GM12878 (cell line): ENCODE results near the gene SAMSN1. TPM values are rescaled to one million over a fixed set of nuclear protein-coding genes. Genes with fewer than 3 reads are reported as not detected.

ENCODE experiments used
- E2F4 ChIP-seq: IDR thresholded peaks from 2 replicates; pipeline ENCODE4 v1.6.1; 2012; ENCODE audit warnings: low read depth, low read length, improper control_type of control experiment
- EGR1 ChIP-seq, 2 experiments: IDR thresholded peaks; 1 replicate in 1 of 2; 2 replicates in 1 of 2; pipeline ENCODE4 v1.6.1; 2011 to 2012; ENCODE audit warnings: low read depth in 2 of 2, low read length in 2 of 2, borderline replicate concordance in 1 of 2, mild to moderate bottlenecking in 1 of 2, moderate library complexity in 1 of 2
- EP300 ChIP-seq, 2 experiments: fragments of 150-350 bp in 1 of 2; IDR thresholded peaks; 2 replicates each; pipeline ENCODE4 v1.6.1; 2011 to 2012; ENCODE audit warnings: low read depth in 2 of 2, low read length in 2 of 2, borderline replicate concordance in 1 of 2, improper control_type of control experiment in 1 of 2, inconsistent platforms in 1 of 2; ENCODE audit not compliant: control insufficient read depth in 1 of 2
- GATAD2B ChIP-seq: fragments of 450-650 bp; conservative IDR thresholded peaks from 2 replicates; pipeline ENCODE4 v1.6.1; 2017; ENCODE audit warnings: low read depth, mild to moderate bottlenecking, moderate library complexity
- HDGF ChIP-seq: fragments of 450-650 bp; IDR thresholded peaks from 2 replicates; pipeline ENCODE4 v1.6.1; 2016; ENCODE audit warnings: antibody characterized with exemption
- HSF1 ChIP-seq: fragments of 150-350 bp; IDR thresholded peaks from 2 replicates; pipeline ENCODE4 v1.6.1; 2014; ENCODE audit warnings: mild to moderate bottlenecking, low read depth, low read length
- MXI1 ChIP-seq: fragments of 150-350 bp; IDR thresholded peaks from 2 replicates; pipeline ENCODE4 v1.6.1; 2011; ENCODE audit warnings: low read depth, mild to moderate bottlenecking, inconsistent platforms, low read length, improper control_type of control experiment
- NR2C1 ChIP-seq: fragments of 450-650 bp; IDR thresholded peaks from 2 replicates; pipeline ENCODE4 v1.6.1; 2017; ENCODE audit warnings: antibody characterized with exemption, mild to moderate bottlenecking, moderate library complexity
- NR2F1 ChIP-seq: fragments of 450-650 bp; conservative IDR thresholded peaks from 2 replicates; pipeline ENCODE4 v1.6.1; 2017; ENCODE audit warnings: mild to moderate bottlenecking
- RAD21 ChIP-seq: IDR thresholded peaks from 2 replicates; pipeline ENCODE4 v1.6.1; 2011; ENCODE audit warnings: mild to moderate bottlenecking, low read depth, low read length, moderate library complexity; ENCODE audit not compliant: insufficient read depth
- RUNX3 ChIP-seq: IDR thresholded peaks from 2 replicates; pipeline ENCODE4 v1.6.1; 2012; ENCODE audit warnings: low read length, inconsistent platforms
- SMAD1 ChIP-seq: fragments of 450-650 bp; IDR thresholded peaks from 2 replicates; pipeline ENCODE4 v1.6.1; 2018; ENCODE audit warnings: mild to moderate bottlenecking, low read depth; ENCODE audit not compliant: partially characterized antibody
- SMAD5 ChIP-seq: IDR thresholded peaks from 2 replicates; pipeline ENCODE4 v1.6.1; 2016; ENCODE audit warnings: antibody characterized with exemption, low read depth
- ZNF622 ChIP-seq: fragments of 450-650 bp; IDR thresholded peaks from 2 replicates; pipeline ENCODE4 v1.6.1; 2017; ENCODE audit warnings: mild to moderate bottlenecking, inconsistent platforms
- polyA plus RNA-seq, 11 experiments: library from polyadenylated mRNA; depleted of rRNA in 4 of 11; unstranded in 6 of 11; stranded (reverse) in 5 of 11; fragments of >200 nt; fragmentation: Nextera tagmentation in 4 of 11; fragmentation: Illumina TruSeq in 1 of 11; extraction: Ambion mirVana in 4 of 11; extraction: Trizol in 1 of 11; gene quantifications; 1 replicate in 1 of 11; 2 replicates in 10 of 11; pipeline versions ENCODE4 v1.2.1 to v1.2.3, GENCODE V29; 2011 to 2016; ENCODE audit warnings: inconsistent platforms in 2 of 11, missing spikeins in 2 of 11, low read depth in 1 of 11
- total RNA-seq, 4 experiments: library from RNA; depleted of rRNA in 3 of 4; stranded (reverse); fragments of >200 nt in 3 of 4; fragmentation: Illumina TruSeq in 1 of 4; extraction: Trizol in 1 of 4; gene quantifications; 2 replicates each; pipeline versions ENCODE4 v1.2.1 to v1.2.3, GENCODE V29; 2013 to 2021
- TF ChIP-seq, protein P1 (sequence below): IDR thresholded peaks from 2 replicates; pipeline ENCODE4 v1.6.1; 2011; ENCODE audit warnings: mild to moderate bottlenecking, low read depth, low read length, moderate library complexity; ENCODE audit not compliant: insufficient replicate concordance
- TF ChIP-seq, protein P2 (sequence below): fragments of 150-350 bp; IDR thresholded peaks from 2 replicates; pipeline ENCODE4 v1.6.1; 2016; ENCODE audit warnings: low read depth, low read length
- TF ChIP-seq, protein P3 (sequence below): fragments of 450-650 bp; formaldehyde crosslinking; IDR thresholded peaks from 2 replicates; pipeline ENCODE4 v1.4.0; 2022; ENCODE audit warnings: mild to moderate bottlenecking, moderate library complexity
- TF ChIP-seq, protein P4 (sequence below): IDR thresholded peaks from 2 replicates; pipeline ENCODE4 v1.6.1; 2011; ENCODE audit warnings: low read depth, mild to moderate bottlenecking, low read length, moderate library complexity, borderline replicate concordance; ENCODE audit errors: extremely low read depth

The SAMSN1 gene
- total and polyA plus RNA-seq, 10 of the 15 experiments (the other 5 are each of a cell fraction or from before 2014, with no cell fraction given), result 23.2 to 102 (median 44.9) TPM

- TF ChIP-seq, protein P1, sequence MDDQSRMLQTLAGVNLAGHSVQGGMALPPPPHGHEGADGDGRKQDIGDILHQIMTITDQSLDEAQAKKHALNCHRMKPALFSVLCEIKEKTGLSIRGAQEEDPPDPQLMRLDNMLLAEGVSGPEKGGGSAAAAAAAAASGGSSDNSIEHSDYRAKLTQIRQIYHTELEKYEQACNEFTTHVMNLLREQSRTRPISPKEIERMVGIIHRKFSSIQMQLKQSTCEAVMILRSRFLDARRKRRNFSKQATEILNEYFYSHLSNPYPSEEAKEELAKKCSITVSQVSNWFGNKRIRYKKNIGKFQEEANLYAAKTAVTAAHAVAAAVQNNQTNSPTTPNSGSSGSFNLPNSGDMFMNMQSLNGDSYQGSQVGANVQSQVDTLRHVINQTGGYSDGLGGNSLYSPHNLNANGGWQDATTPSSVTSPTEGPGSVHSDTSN, result no peak
- TF ChIP-seq, protein P2, sequence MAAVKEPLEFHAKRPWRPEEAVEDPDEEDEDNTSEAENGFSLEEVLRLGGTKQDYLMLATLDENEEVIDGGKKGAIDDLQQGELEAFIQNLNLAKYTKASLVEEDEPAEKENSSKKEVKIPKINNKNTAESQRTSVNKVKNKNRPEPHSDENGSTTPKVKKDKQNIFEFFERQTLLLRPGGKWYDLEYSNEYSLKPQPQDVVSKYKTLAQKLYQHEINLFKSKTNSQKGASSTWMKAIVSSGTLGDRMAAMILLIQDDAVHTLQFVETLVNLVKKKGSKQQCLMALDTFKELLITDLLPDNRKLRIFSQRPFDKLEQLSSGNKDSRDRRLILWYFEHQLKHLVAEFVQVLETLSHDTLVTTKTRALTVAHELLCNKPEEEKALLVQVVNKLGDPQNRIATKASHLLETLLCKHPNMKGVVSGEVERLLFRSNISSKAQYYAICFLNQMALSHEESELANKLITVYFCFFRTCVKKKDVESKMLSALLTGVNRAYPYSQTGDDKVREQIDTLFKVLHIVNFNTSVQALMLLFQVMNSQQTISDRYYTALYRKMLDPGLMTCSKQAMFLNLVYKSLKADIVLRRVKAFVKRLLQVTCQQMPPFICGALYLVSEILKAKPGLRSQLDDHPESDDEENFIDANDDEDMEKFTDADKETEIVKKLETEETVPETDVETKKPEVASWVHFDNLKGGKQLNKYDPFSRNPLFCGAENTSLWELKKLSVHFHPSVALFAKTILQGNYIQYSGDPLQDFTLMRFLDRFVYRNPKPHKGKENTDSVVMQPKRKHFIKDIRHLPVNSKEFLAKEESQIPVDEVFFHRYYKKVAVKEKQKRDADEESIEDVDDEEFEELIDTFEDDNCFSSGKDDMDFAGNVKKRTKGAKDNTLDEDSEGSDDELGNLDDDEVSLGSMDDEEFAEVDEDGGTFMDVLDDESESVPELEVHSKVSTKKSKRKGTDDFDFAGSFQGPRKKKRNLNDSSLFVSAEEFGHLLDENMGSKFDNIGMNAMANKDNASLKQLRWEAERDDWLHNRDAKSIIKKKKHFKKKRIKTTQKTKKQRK, result no peak
- TF ChIP-seq, protein P3, sequence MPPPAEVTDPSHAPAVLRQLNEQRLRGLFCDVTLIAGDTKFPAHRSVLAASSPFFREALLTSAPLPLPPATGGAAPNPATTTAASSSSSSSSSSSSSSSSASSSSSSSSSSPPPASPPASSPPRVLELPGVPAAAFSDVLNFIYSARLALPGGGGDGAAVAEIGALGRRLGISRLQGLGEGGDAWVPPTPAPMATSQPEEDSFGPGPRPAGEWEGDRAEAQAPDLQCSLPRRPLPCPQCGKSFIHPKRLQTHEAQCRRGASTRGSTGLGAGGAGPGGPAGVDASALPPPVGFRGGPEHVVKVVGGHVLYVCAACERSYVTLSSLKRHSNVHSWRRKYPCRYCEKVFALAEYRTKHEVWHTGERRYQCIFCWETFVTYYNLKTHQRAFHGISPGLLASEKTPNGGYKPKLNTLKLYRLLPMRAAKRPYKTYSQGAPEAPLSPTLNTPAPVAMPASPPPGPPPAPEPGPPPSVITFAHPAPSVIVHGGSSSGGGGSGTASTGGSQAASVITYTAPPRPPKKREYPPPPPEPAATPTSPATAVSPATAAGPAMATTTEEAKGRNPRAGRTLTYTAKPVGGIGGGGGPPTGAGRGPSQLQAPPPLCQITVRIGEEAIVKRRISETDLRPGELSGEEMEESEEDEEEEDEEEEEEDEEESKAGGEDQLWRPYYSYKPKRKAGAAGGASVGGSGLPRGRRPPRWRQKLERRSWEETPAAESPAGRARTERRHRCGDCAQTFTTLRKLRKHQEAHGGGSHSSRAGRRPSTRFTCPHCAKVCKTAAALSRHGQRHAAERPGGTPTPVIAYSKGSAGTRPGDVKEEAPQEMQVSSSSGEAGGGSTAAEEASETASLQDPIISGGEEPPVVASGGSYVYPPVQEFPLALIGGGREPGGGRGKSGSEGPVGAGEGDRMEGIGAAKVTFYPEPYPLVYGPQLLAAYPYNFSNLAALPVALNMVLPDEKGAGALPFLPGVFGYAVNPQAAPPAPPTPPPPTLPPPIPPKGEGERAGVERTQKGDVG (CRISPR knock-in tag), result no peak
- TF ChIP-seq ZNF622, result no peak
- TF ChIP-seq HSF1, result no peak
- no peak for TF ChIP-seq NR2C1
- no peak for TF ChIP-seq SMAD5
- TF ChIP-seq NR2F1, result peak; percentile 80
- no peak for TF ChIP-seq SMAD1
- TF ChIP-seq E2F4, result no peak
- no peak for TF ChIP-seq HDGF
- TF ChIP-seq, protein P4, sequence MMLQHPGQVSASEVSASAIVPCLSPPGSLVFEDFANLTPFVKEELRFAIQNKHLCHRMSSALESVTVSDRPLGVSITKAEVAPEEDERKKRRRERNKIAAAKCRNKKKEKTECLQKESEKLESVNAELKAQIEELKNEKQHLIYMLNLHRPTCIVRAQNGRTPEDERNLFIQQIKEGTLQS, result no peak
- no peak for TF ChIP-seq EGR1 (IDR thresholded peaks at IDR 0.05; ENCODE audit: borderline replicate concordance in 1 of 2, low read depth in 2 of 2, low read length in 2 of 2)
- TF ChIP-seq MXI1, result no peak
- TF ChIP-seq RAD21, result no peak
- TF ChIP-seq GATAD2B, result peak; percentile 54; the same call in 1 of the 2 replicates
- TF ChIP-seq RUNX3, result peak; percentile 83
- no peak; a peak in 1 of 4 replicates for TF ChIP-seq EP300 (IDR thresholded peaks at IDR 0.05; ENCODE audit: borderline replicate concordance in 1 of 2, control insufficient read depth in 1 of 2, low read depth in 2 of 2, low read length in 2 of 2)
Measured at GRCh38 chr21:14523234-14523633, 22.9 kb downstream of the SAMSN1 start (continued).
